ENCODE measurements around the gene MYCL.
A peak's percentile ranks its signal among the peaks of the same experiment; 100 is the strongest.

Gene MYCL

DNA sequence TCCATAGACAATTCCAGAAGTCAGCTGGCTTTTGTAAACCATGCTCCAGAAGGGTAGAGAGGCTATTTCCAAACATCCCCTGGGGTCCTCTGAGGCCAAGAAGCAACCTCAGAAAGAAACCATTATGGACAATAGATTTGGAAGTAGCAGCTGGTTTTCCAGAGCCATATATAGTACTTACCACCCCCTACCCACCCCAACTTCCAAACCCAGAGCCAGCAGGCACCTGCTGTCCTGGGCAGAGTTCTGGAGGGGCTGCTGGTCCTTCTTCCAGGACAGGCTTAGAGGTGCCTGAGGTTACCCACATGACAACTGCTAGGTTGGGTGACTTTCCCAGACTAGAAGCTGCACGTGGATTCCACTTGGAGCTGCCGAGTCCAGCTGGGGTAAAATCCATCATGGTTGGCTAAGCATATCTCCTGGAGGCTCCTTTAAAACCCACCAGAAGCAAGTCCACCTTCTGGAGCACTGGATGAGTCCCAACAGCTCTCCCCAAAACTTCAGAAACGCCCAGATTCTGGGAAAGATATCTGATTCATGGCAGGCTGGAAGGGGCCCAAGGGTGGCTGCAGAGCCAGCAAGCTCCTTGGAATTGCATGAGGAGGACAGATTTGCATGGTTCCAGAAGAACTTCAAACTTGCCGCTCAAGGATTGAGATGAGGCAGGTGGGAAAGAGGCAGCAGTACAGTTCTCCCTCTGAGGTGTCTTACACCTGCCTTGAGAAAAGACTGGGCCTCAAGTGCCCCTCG is 5.8 kb downstream of the MYCL start:
- DNase-seq (ENCODE audit: low read depth, low spot score) = no peak
- H3K4me3 ChIP-seq (ENCODE audit: low read depth, low read length) = no peak overlapping the region
- CTCF ChIA-PET = interaction anchor here (0.9 to 18.9 kb wide), 6 partner anchors 13 to 137 kb away, joined by 3 to 191 read pairs (median 16); partner anchors contain the start of gene TRIT1
- TF ChIP-seq, protein P1, sequence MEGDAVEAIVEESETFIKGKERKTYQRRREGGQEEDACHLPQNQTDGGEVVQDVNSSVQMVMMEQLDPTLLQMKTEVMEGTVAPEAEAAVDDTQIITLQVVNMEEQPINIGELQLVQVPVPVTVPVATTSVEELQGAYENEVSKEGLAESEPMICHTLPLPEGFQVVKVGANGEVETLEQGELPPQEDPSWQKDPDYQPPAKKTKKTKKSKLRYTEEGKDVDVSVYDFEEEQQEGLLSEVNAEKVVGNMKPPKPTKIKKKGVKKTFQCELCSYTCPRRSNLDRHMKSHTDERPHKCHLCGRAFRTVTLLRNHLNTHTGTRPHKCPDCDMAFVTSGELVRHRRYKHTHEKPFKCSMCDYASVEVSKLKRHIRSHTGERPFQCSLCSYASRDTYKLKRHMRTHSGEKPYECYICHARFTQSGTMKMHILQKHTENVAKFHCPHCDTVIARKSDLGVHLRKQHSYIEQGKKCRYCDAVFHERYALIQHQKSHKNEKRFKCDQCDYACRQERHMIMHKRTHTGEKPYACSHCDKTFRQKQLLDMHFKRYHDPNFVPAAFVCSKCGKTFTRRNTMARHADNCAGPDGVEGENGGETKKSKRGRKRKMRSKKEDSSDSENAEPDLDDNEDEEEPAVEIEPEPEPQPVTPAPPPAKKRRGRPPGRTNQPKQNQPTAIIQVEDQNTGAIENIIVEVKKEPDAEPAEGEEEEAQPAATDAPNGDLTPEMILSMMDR (IDR thresholded peaks at IDR 0.05; ENCODE audit: insufficient read depth, low read length, missing control alignments) = no peak
- POLR2A ChIA-PET = interaction anchor here (1.3 kb wide), 1 partner anchor 50 kb away, joined by 4 read pairs; no protein-coding TSS in a partner anchor

DNA sequence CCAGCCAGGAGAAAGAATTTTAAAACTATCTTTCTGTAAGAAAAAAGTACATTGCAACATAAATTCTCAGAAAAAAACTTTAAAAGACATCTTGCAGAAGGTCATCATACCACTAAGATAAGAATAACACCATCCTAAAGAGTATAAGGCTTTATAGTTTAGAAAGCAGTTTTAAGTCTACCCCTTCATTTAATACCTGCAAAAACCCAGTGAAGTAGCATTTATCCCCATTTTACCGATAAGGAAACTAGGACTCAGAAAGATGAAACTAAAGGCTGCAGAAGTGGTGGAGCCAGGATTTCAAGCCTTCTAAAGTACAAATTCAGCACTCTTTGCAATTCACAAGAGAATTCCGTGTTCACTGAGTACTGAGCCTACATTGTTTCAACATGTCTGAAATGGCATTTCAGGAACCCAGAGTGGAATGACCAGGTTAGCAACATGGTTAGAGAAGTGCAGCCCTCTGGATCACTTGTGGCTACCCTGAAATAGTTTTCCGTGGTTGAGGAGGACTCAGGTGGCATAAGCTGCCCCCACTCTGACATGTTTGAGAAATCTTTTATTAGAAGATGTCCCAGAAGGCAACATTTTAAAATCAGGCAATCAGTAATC is 6.7 kb downstream of the MYCL start:
- DNase-seq (ENCODE audit: low read depth, low spot score) = no peak
- CTCF ChIA-PET = interaction anchor here (1.0 to 18.9 kb wide), 5 partner anchors 6 to 138 kb away, joined by 4 to 191 read pairs (median 39); partner anchors contain the start of genes MYCL and TRIT1
- TF ChIP-seq, protein P1 (IDR thresholded peaks at IDR 0.05; ENCODE audit: insufficient read depth, low read length, missing control alignments) = no peak
- no peak overlapping the region for H3K4me3 ChIP-seq (ENCODE audit: low read depth, low read length)
- POLR2A ChIA-PET = no interaction called here

DNA sequence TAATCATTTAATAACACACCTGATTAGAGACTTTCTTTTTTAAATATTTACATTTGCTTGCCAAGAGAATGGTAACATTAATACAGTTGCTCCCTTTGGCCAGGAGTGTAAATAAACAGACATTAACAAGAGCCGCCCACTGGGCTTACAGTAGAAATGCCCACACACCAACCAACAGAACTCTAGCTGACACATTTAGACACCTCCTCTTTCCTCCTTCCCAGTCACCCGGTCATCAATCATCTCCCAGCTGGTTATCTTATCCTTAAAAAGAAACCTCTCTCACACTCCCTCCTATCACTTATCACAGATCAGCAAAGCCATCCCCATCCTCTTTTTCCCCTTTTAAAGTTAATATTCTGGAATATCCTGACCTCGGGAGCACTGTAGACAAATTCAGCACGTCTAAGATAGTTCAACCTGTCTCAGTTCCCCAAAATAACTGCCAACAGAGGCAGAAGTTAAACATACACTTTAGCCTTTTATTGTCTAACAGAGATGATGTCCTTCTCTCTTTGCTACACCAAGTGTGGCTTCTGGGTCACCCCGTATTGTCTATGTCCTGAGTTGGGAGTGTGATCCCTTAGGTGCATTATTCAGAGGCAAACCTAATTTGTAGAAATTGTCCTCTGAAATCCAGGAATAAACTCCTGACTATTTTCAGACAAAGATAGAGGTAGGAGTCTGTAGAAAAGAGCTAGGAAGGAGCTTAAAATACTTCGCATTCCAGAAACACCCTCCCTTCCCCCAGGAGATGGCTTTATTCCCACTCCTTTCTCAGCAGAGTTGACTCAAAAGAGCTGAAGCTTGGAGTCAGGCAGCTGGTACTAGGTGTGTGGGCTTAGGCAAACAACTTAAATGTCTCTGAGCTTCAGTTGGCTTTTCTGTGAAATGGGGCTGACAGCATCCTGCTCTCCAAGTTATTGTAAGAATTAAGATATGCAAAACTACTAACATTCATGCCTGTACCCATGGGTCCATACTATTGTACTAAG is 8.8 kb downstream of the MYCL start:
- no peak overlapping the region for H3K4me3 ChIP-seq (ENCODE audit: low read depth, low read length)
- TF ChIP-seq, protein P1 (IDR thresholded peaks at IDR 0.05; ENCODE audit: insufficient read depth, low read length, missing control alignments) = no peak
- CTCF ChIA-PET = interaction anchor here (1.2 to 18.9 kb wide), 9 partner anchors 9 to 140 kb away, joined by 3 to 168 read pairs (median 4); partner anchors contain the start of gene MYCL
- DNase-seq (ENCODE audit: low read depth, low spot score) = peak; percentile 45
- POLR2A ChIA-PET = interaction anchor here (1.0 to 1.6 kb wide), 4 partner anchors 9 to 63 kb away, joined by 4 to 9 read pairs (median 5); partner anchors contain the start of gene TRIT1

DNA sequence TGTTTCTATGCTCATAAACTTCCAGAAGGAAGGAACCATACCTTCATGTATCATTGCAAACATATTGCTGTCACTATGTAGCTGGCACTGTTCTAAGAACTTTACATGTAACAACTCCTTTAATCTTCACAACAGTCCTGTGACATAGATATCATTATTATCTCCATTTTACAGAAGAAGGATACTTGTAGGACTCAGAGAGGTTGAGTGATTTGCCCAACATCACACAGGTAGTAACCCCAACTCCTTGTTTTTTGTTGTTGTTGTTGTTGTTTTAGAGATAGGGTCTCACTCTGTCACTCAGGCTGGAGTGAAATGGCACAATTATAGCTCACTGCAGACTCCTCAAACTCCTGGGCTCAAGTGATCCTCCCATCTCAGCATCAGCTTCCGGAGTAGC is 10.8 kb downstream of the MYCL start:
- ChIA-PET POLR2A (no interaction called here), CTCF (interaction anchor here (6.8 kb wide), 1 partner anchor 11 kb away, joined by 39 read pairs; the partner anchor contains the start of gene MYCL)
- H3K4me3 ChIP-seq (ENCODE audit: low read depth, low read length) = no peak overlapping the region
- no peak for DNase-seq (ENCODE audit: low read depth, low spot score)
- TF ChIP-seq, protein P1 (IDR thresholded peaks at IDR 0.05; ENCODE audit: insufficient read depth, low read length, missing control alignments) = no peak

DNA sequence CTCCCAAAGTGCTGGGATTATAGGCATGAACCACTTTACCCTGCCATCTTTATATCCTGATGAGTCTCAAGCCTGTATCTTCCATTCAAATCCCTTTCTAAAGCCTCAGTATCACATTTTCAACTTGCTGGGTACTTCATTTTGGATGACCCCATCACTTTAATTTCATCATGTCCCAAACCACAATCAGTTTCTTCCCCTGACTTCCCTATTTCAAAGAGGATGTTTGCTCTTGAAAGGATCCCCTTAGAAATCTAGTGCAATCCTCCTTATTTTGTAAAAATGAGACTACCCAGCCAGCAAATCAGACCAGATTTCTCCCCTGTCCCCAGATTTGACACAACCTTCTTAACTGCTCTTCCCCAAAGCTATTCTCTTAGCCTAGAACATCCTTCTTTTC is 11.4 kb downstream of the MYCL start:
- TF ChIP-seq, protein P1 (IDR thresholded peaks at IDR 0.05; ENCODE audit: insufficient read depth, low read length, missing control alignments) = no peak
- CTCF ChIA-PET = interaction anchor here (6.8 kb wide), 1 partner anchor 11 kb away, joined by 39 read pairs; the partner anchor contains the start of gene MYCL
- POLR2A ChIA-PET = no interaction called here
- DNase-seq (ENCODE audit: low read depth, low spot score) = no peak
- H3K4me3 ChIP-seq (ENCODE audit: low read depth, low read length) = no peak overlapping the region
